ENCODE measurements around the gene MCM8. TPM values are rescaled to one million over a fixed set of nuclear protein-coding genes. Genes with fewer than 3 reads are reported as not detected.

Gene MCM8
- 2.3 TPM for total RNA-seq (2013)
- polyA plus RNA-seq (under 1 TPM; 0.07 to 0.51 (median 0.18) TPM), polyA minus RNA-seq (0.28 and 0.72 TPM in 2 replicates), total RNA-seq (0.46 to 5.7 (median 2.6) reads per million in 11 experiments)

- H3K4me2 ChIP-seq (replicated peaks; ENCODE audit: extremely low read depth, low read length, poor library complexity, severe bottlenecking) = peak within 1 kb of the TSS; percentile 89
- intact Hi-C loops (cut with micrococcal nuclease) = no loop called here
- peak within 1 kb of the TSS; percentile 86 for H2AFZ ChIP-seq (ENCODE audit: insufficient read depth, low read depth, low read length, poor library complexity, severe bottlenecking)
- Mint-ChIP-seq H3K36me3 (peaks cover 31 to 48% of the 10 kb centered on the region in 2 donors), H3K27ac (peak within 1 kb of the TSS; percentile 90 to 100 (median 97)), H3K4me1 (peaks cover 50% of the 10 kb centered on the region), H3K27me3 (ENCODE audit: low read depth in 3 of 3) (peaks cover 0 to 1% (median 0%) of the 10 kb centered on the region in 3 donors), H3K4me3 (peak within 1 kb of the TSS; percentile 95 to 99), H3K9me3 (no peaks in the 10 kb centered on the region)
- H3K36me3 ChIP-seq (replicated peaks in 1 of 2; ENCODE audit: control insufficient read depth in 1 of 2, insufficient read depth in 2 of 2, low read length in 2 of 2) = peaks cover 21 to 37% of the 10 kb centered on the region in 2 donors
- H3K9ac ChIP-seq (ENCODE audit: insufficient read depth, low read length, poor library complexity, severe bottlenecking) = peak within 1 kb of the TSS; percentile 75
- no peaks in the 10 kb centered on the region for H3K9me3 ChIP-seq (replicated peaks in 1 of 2; ENCODE audit: control insufficient read depth in 1 of 2, insufficient read depth in 1 of 2, low read length in 2 of 2)
- H3K4me3 ChIP-seq (replicated peaks in 1 of 3; ENCODE audit: low read depth in 2 of 3, low read length in 3 of 3) = peak within 1 kb of the TSS; percentile 86 to 98 (median 93)
- 0% methylated on average over 52 of the region's 61 CpGs for WGBS (ENCODE audit: insufficient coverage)
- peak; percentile 97 to 98 (median 98) for DNase-seq
- TF ChIP-seq CTCF (IDR thresholded peaks at IDR 0.05) = no peak
- H3K4me1 ChIP-seq (ENCODE audit: control insufficient read depth in 1 of 2, insufficient read depth in 2 of 2, low read length in 2 of 2) = peaks cover 46 to 54% of the 10 kb centered on the region in 2 donors
- no peaks in the 10 kb centered on the region for H3K27me3 ChIP-seq (ENCODE audit: control insufficient read depth in 2 of 2, insufficient read depth in 2 of 2, low read length in 2 of 2)
- H3K79me2 ChIP-seq (ENCODE audit: insufficient read depth, low read length) = peaks cover 44% of the 10 kb centered on the region
- H3K27ac ChIP-seq (ENCODE audit: low read depth in 1 of 2, low read length in 2 of 2) = peak within 1 kb of the TSS; percentile 65 to 94
- H4K20me1 ChIP-seq (ENCODE audit: insufficient read depth, low read length) = peaks cover 5% of the 10 kb centered on the region
These were observed at the start of gene MCM8, which contains the start of gene TRMT6 for GRCh38 chr20:5950271-5951031. Gene MCM8, plus strand, starts transcription at chr20:5950652. Its CDS starts 1,364 bp downstream, at chr20:5952016. Gene TRMT6, minus strand, starts transcription at chr20:5950533. Its CDS starts 128 bp downstream, at chr20:5950405.

GRCh38 chr20:5900908-5901307 lies 49.5 kb upstream of the MCM8 start:
- Mint-ChIP-seq H3K27me3 (ENCODE audit: low read depth in 3 of 3) (peaks cover 2 to 28% (median 7%) of the 10 kb centered on the region in 3 donors), H3K27ac (no peak overlapping the region), H3K4me1 (peaks cover 7% of the 10 kb centered on the region), H3K4me3 (no peak overlapping the region), H3K9me3 (peaks cover 0 to 10% (median 2%) of the 10 kb centered on the region in 7 donors), H3K36me3 (no peaks in the 10 kb centered on the region)
- Histone ChIP-seq H4K20me1 (ENCODE audit: insufficient read depth, low read length) (no peaks in the 10 kb centered on the region), H3K4me3 (replicated peaks in 1 of 3; ENCODE audit: low read depth in 2 of 3, low read length in 3 of 3) (no peak overlapping the region), H2AFZ (ENCODE audit: insufficient read depth, low read depth, low read length, poor library complexity, severe bottlenecking) (no peak overlapping the region), H3K9ac (ENCODE audit: insufficient read depth, low read length, poor library complexity, severe bottlenecking) (no peak overlapping the region), H3K27me3 (ENCODE audit: control insufficient read depth in 2 of 2, insufficient read depth in 2 of 2, low read length in 2 of 2) (peaks cover under 1 to 3% of the 10 kb centered on the region in 2 donors), H3K4me1 (ENCODE audit: control insufficient read depth in 1 of 2, insufficient read depth in 2 of 2, low read length in 2 of 2) (peaks cover 2 to 3% of the 10 kb centered on the region in 2 donors), H3K4me2 (replicated peaks; ENCODE audit: extremely low read depth, low read length, poor library complexity, severe bottlenecking) (no peak overlapping the region), H3K27ac (ENCODE audit: low read depth in 1 of 2, low read length in 2 of 2) (no peak overlapping the region), H3K9me3 (replicated peaks in 1 of 2; ENCODE audit: control insufficient read depth in 1 of 2, insufficient read depth in 1 of 2, low read length in 2 of 2) (no peaks in the 10 kb centered on the region), H3K36me3 (replicated peaks in 1 of 2; ENCODE audit: control insufficient read depth in 1 of 2, insufficient read depth in 2 of 2, low read length in 2 of 2) (no peaks in the 10 kb centered on the region), H3K79me2 (ENCODE audit: insufficient read depth, low read length) (no peaks in the 10 kb centered on the region)
- intact Hi-C loops (cut with micrococcal nuclease) = no loop called here
- WGBS (ENCODE audit: insufficient coverage) = 50% methylated on average over 1 of the region's 1 CpG
- no peak for TF ChIP-seq CTCF (IDR thresholded peaks at IDR 0.05)
- no peak for DNase-seq
